Vagina (tissue), 2 donors: Measurements from ENCODE around the gene STX1B. TPM values are rescaled to one million over a fixed set of nuclear protein-coding genes. Genes with fewer than 3 reads are reported as not detected.

Source experiments
- DNase-seq, 2 donors: peaks; one replicate each; pipeline ENCODE4 v3.0.0-alpha.2; 2017; ENCODE audit errors: extremely low spot score in 2 of 2
- H3K27ac ChIP-seq: fragments of 200-600 bp; sonication (generic); one replicate; pipeline ENCODE4 v1.5.1; 2019
- H3K27me3 ChIP-seq: fragments of 200-600 bp; sonication (generic); one replicate; pipeline ENCODE4 v1.5.1; 2019
- H3K36me3 ChIP-seq, 2 donors: fragments of 200-600 bp; sonication (generic); one replicate each; pipeline ENCODE4 v1.5.1; 2017 to 2019
- H3K4me1 ChIP-seq: fragments of 200-600 bp; sonication (generic); one replicate; pipeline ENCODE4 v1.5.1; 2019
- H3K4me3 ChIP-seq, 2 donors: fragments of 200-600 bp; sonication (generic); 1 replicate in 1 of 2; 2 replicates in 1 of 2; pipeline ENCODE4 v1.5.1; 2016 to 2019
- H3K9me3 ChIP-seq: fragments of 200-600 bp; sonication (generic); one replicate; pipeline ENCODE4 v1.5.1; 2019
- POLR2A ChIP-seq, 2 donors: fragments of 450-650 bp; IDR thresholded peaks; one replicate each; pipeline ENCODE4 v1.6.1; 2017; ENCODE audit warnings: antibody characterized with exemption in 2 of 2, mild to moderate bottlenecking in 2 of 2, moderate library complexity in 2 of 2
- POLR2AphosphoS5 ChIP-seq, 2 donors: sonication (generic); formaldehyde crosslinking; IDR thresholded peaks; one replicate each; pipeline ENCODE4 v1.9.0; 2017; ENCODE audit warnings: antibody characterized with exemption in 2 of 2, mild to moderate bottlenecking in 2 of 2, low read depth in 1 of 2; ENCODE audit not compliant: insufficient read depth in 1 of 2
- intact Hi-C: fragments of 100-400 bp; cut with DNase I; formaldehyde crosslinking; loops from one replicate; pipeline ENCODE4 v1.15.1; 2023
- total RNA-seq: library from RNA; depleted of rRNA; stranded (reverse); fragments of >200 nt; gene quantifications from one replicate; pipeline ENCODE4 v1.2.3, GENCODE V29; 2016
- TF ChIP-seq, protein P1 (sequence below), 3 experiments: fragments of 450-650 bp in 2 of 3; fragments of 200-600 bp in 1 of 3; sonication (generic) in 1 of 3; IDR thresholded peaks; one replicate each; pipeline ENCODE4 v1.5.1; 2017 to 2019; ENCODE audit warnings: antibody characterized with exemption in 3 of 3, mild to moderate bottlenecking in 2 of 3, moderate library complexity in 2 of 3

Gene STX1B
- total RNA-seq, 1 donor from 2014 or later, result 4.7 TPM

DNA sequence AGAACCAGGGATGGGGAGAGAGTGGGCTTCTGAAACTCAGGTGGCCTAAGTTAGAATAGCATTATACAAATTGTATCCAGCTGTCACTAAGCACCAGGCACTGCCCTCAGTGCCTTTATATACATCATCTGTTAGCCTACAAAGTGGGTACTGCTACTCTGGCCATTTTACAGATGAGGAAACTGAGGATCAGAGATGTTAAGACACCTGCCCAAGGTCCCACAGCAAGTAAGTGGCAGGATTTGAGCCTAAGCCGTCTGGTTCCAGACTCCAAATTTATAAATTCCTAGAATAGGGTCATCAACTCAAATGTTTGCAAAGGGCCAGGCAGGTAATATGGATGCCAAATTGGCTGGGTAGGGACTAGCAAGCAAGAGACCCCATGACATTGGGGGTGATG is 59.2 kb downstream of the STX1B start:
- no peaks in the 10 kb centered on the region for H3K27me3 ChIP-seq
- no peaks in the 10 kb centered on the region for H3K36me3 ChIP-seq
- peak overlapping the region; percentile 98 for H3K27ac ChIP-seq
- DNase-seq, result no peak
- H3K4me1 ChIP-seq, result peaks cover 53% of the 10 kb centered on the region
- intact Hi-C loops, result no loop called here
- no peak overlapping the region for H3K4me3 ChIP-seq
- H3K9me3 ChIP-seq, result no peaks in the 10 kb centered on the region
- TF ChIP-seq POLR2A (IDR thresholded peaks at IDR 0.05), result no peak
- no peak for TF ChIP-seq POLR2AphosphoS5 (IDR thresholded peaks at IDR 0.05; ENCODE audit: insufficient read depth in 1 of 2, low read depth in 1 of 2)
- TF ChIP-seq, protein P1, sequence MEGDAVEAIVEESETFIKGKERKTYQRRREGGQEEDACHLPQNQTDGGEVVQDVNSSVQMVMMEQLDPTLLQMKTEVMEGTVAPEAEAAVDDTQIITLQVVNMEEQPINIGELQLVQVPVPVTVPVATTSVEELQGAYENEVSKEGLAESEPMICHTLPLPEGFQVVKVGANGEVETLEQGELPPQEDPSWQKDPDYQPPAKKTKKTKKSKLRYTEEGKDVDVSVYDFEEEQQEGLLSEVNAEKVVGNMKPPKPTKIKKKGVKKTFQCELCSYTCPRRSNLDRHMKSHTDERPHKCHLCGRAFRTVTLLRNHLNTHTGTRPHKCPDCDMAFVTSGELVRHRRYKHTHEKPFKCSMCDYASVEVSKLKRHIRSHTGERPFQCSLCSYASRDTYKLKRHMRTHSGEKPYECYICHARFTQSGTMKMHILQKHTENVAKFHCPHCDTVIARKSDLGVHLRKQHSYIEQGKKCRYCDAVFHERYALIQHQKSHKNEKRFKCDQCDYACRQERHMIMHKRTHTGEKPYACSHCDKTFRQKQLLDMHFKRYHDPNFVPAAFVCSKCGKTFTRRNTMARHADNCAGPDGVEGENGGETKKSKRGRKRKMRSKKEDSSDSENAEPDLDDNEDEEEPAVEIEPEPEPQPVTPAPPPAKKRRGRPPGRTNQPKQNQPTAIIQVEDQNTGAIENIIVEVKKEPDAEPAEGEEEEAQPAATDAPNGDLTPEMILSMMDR (IDR thresholded peaks at IDR 0.05), result no peak

DNA sequence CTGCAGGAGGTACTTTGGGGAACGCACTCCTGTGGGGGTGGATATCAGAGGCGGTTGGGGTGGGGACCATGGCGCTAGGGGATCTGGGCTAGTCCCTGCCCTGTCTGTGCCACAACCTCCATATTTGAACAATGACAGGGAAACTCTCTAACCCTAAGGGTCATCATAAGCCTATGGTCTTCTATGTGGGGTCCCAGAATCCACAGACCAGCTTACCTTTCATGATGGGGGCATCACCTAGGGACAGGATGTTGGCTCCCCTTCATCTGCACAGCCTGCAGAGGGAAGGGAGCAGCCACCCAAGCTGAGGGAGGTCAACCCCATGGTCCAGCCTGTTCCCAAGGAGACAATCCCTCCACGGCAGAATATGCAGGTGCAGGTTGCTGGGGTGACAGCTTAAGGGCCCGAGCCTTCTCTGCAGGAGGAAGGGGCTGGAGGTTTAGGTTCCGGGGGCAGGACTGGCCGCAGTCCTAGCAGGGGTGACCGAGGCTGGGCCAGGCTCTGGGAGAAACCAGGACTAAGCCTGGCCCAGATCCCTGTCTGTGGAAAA is 59.8 kb downstream of the STX1B start:
- peak overlapping the region in 1 of 2 donors; percentile 96 for H3K4me3 ChIP-seq

DNA sequence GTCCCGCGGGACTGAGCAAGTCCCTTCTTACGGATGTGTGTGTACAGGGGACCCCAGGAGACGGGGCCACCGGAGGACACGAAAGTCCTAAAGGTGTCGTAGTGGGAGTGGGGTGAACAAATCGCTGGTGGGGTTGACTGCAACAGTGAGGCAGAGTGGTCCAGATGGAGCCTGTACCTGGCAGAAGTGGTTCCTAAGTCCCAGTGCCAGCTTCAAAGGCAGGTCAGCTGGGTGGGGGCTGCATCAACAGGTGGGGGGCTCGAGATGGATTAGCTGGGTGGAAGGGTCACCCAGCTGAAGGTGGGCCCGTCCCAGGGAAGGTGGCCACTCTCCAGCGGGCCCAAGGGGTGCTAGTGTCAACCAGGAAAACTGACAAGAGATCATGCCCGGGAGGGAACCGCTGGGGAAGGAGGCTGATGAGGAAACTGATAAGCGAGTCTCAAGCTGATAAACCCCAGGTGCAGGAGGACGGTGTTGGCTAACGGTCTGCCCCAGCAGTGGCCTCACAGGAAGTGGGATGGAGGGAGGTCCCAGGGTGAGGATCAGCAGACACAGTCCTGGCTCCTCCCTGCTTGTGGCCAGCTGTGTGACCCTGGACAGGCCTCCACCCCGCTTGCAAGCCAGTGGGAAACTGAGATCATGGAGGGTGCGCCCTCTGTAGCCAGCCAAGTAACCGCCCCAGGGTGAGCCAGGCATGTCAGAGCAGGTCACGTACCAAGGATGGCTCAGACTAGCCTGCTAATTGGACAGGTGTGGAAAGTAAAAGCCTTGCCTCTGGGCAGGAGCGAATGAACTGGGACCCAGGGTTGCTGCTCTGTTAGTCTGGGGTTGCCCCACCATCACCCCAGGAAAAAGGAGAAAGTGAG is 60.6 kb downstream of the STX1B start:
- Histone ChIP-seq H3K27me3 (no peaks in the 10 kb centered on the region), H3K4me3 (peak overlapping the region; percentile 96 to 98), H3K4me1 (peaks cover 53% of the 10 kb centered on the region), H3K9me3 (no peaks in the 10 kb centered on the region), H3K27ac (peak overlapping the region; percentile 98), H3K36me3 (no peaks in the 10 kb centered on the region)
- intact Hi-C loops, result no loop called here
- peak; percentile 59 to 89 for TF ChIP-seq POLR2AphosphoS5 (IDR thresholded peaks at IDR 0.05; ENCODE audit: insufficient read depth in 1 of 2, low read depth in 1 of 2)
- TF ChIP-seq, protein P1 (IDR thresholded peaks at IDR 0.05), result no peak
- TF ChIP-seq POLR2A (IDR thresholded peaks at IDR 0.05), result peak in 1 of 2 donors; percentile 64
- DNase-seq, result peak in 1 of 2 donors; percentile 96

More for the DNA sequence above, 59.8 kb downstream of the STX1B start:
- DNase-seq, result no peak
- TF ChIP-seq POLR2A (IDR thresholded peaks at IDR 0.05), result no peak
- no peak for TF ChIP-seq POLR2AphosphoS5 (IDR thresholded peaks at IDR 0.05; ENCODE audit: insufficient read depth in 1 of 2, low read depth in 1 of 2)
- TF ChIP-seq, protein P1 (IDR thresholded peaks at IDR 0.05), result no peak
- H3K36me3 ChIP-seq, result no peaks in the 10 kb centered on the region
- no peaks in the 10 kb centered on the region for H3K27me3 ChIP-seq
- intact Hi-C loops, result no loop called here
- H3K27ac ChIP-seq, result peak overlapping the region; percentile 98
- H3K9me3 ChIP-seq, result no peaks in the 10 kb centered on the region
- H3K4me1 ChIP-seq, result peaks cover 53% of the 10 kb centered on the region

DNA sequence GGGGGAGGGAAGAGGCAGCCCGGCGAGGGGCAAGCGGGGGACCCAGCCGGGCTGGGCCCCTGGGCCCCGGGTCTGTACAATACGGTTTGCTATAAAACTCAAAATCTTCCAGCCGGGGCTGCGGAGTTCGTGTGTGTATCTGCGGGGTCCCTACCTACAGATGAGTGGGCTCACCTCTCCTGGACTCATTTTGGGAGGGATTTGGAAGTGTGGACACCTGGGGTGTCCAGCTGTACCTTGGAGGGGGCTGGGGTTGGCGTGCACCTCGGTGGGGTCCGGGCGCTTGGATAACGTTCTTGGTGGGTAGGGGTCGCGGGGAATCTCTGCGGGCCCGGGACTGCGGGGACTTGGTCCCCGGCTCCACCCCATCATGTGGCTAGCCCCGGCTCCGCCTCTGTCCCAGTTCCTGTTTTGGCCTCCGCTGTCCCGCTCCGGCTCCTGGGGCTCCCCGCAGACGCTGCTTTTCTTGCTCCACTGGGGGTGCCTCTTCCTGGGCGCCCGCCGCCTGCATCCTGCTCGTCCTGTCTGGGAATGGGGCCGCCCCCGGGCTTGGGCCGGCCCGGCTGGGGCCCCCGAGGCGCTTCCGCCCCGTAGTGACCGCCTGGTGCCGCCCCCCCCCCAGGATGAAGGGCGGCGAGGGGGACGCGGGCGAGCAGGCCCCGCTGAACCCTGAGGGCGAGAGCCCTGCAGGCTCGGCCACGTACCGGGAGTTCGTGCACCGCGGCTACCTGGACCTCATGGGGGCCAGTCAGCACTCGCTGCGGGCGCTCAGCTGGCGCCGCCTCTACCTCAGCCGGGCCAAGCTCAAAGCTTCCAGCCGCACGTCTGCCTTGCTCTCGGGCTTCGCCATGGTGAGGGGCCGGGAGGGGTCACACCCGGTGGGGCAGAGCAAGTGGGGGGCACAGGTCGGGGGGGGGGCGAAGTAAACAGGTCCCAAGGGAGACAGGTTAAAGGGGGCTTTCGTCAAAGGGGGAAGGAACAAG is 61.5 kb downstream of the STX1B start, which contains the start of gene ORAI3:
Gene ORAI3 (plus strand): TSS at position 402 of the 983 bp plus-strand sequence. CDS start 222 bp downstream, at position 624.
- intact Hi-C loops, result no loop called here
- no peak for DNase-seq
- Histone ChIP-seq H3K36me3 (peaks cover 0 to 6% of the 10 kb centered on the region in 2 donors), H3K4me3 (peak within 1 kb of the TSS; percentile 96 to 98), H3K27me3 (no peaks in the 10 kb centered on the region), H3K4me1 (peaks cover 49% of the 10 kb centered on the region), H3K9me3 (no peaks in the 10 kb centered on the region), H3K27ac (peak within 1 kb of the TSS; percentile 98)
- TF ChIP-seq, protein P1 (IDR thresholded peaks at IDR 0.05), result no peak
- TF ChIP-seq POLR2A (IDR thresholded peaks at IDR 0.05), result peak in 1 of 2 donors; percentile 74
- TF ChIP-seq POLR2AphosphoS5 (IDR thresholded peaks at IDR 0.05; ENCODE audit: insufficient read depth in 1 of 2, low read depth in 1 of 2), result peak; percentile 21 to 81
